H1 (cell line): ENCODE data around the gene ITIH6. TPM values are rescaled to one million over a fixed set of nuclear protein-coding genes. Genes with fewer than 3 reads are reported as not detected.

Experiments
- CTCF ChIA-PET: fragments of 300-600 bp; sonication (Branson Sonifier 250); formaldehyde crosslinking; loops from one replicate; lab custom pipeline; 2021; ENCODE audit not compliant: partially characterized antibody; lab: Charles Lee
- POLR2A ChIA-PET: fragments of 300-600 bp; sonication (Branson Sonifier 250); formaldehyde crosslinking; loops from one replicate; lab custom pipeline; 2021; ENCODE audit warnings: inconsistent platforms; ENCODE audit not compliant: partially characterized antibody; lab: Charles Lee
- DNase-seq, 2 experiments: peaks; one replicate each; pipeline versions ENCODE4 v3.0.0 to v3.0.0-alpha.2; 2010 to 2022; ENCODE audit warnings: low spot score in 2 of 2, low read depth in 1 of 2, mixed read lengths in 1 of 2
- FAIRE-seq: peaks from 2 replicates; lab custom pipeline; 2011; peaks lifted over from hg19 to GRCh38; lab: Jason Lieb, UNC
- H2AFZ ChIP-seq: 2 replicates; pipeline ENCODE4 v1.8.1; 2012; ENCODE audit warnings: low read length, inconsistent platforms
- H2AK5ac ChIP-seq: 2 replicates; pipeline ENCODE4 v1.6.1; 2013; ENCODE audit warnings: low read depth, low read length
- H2BK120ac ChIP-seq: replicated peaks from 2 replicates; pipeline ENCODE3; 2013; ENCODE audit warnings: low read depth, low read length, inconsistent platforms
- H2BK12ac ChIP-seq: 2 replicates; pipeline ENCODE4 v1.6.1; 2013; ENCODE audit warnings: low read depth, low read length
- H2BK15ac ChIP-seq: 2 replicates; pipeline ENCODE4 v1.6.1; 2013; ENCODE audit warnings: low read length
- H2BK20ac ChIP-seq: 2 replicates; pipeline ENCODE4 v1.6.1; 2013; ENCODE audit warnings: low read length
- H2BK5ac ChIP-seq: 2 replicates; pipeline ENCODE4 v1.6.1; 2013; ENCODE audit warnings: low read depth, low read length
- H3K14ac ChIP-seq: 2 replicates; pipeline ENCODE4 v1.6.1; 2013; ENCODE audit warnings: inconsistent platforms; ENCODE audit not compliant: insufficient read length
- H3K18ac ChIP-seq: 2 replicates; pipeline ENCODE4 v1.6.1; 2013; ENCODE audit warnings: low read length; ENCODE audit errors: extremely low read depth
- H3K23ac ChIP-seq: 2 replicates; pipeline ENCODE4 v1.6.1; 2013; ENCODE audit warnings: inconsistent platforms; ENCODE audit not compliant: insufficient read length
- H3K23me2 ChIP-seq: 2 replicates; pipeline ENCODE4 v1.6.1; 2013; ENCODE audit warnings: low read depth, low read length
- H3K27ac ChIP-seq: 2 replicates; pipeline ENCODE4 v1.6.1; 2011; ENCODE audit warnings: low read depth, low read length, inconsistent platforms
- H3K27me3 ChIP-seq, 4 experiments: replicated peaks in 1 of 4; 1 replicate in 1 of 4; 2 replicates in 3 of 4; pipeline versions ENCODE4 v1.6.1 to v1.8.1; 2011 to 2013; ENCODE audit warnings: low read length in 3 of 4, mild to moderate bottlenecking in 3 of 4, inconsistent platforms in 2 of 4, mixed read lengths in 2 of 4, moderate library complexity in 1 of 4; ENCODE audit not compliant: control insufficient read depth in 3 of 4, insufficient read depth in 3 of 4; ENCODE audit errors: extremely low read depth in 1 of 4
- H3K36me3 ChIP-seq, 4 experiments: 2 replicates each; pipeline versions ENCODE4 v1.6.1 to v1.8.1; 2011 to 2013; ENCODE audit warnings: mild to moderate bottlenecking in 4 of 4, low read length in 3 of 4, moderate library complexity in 2 of 4, control low read depth in 1 of 4, inconsistent platforms in 1 of 4; ENCODE audit not compliant: insufficient read depth in 4 of 4, control insufficient read depth in 2 of 4
- H3K4ac ChIP-seq: replicated peaks from 2 replicates; pipeline ENCODE3; 2013; ENCODE audit warnings: low read length, low read depth, mixed read lengths, inconsistent platforms; ENCODE audit not compliant: insufficient read length
- H3K4me1 ChIP-seq, 4 experiments: replicated peaks in 1 of 4; 1 replicate in 1 of 4; 2 replicates in 3 of 4; pipeline versions ENCODE4 v1.6.1 to v1.8.1; 2011 to 2013; ENCODE audit warnings: low read length in 3 of 4, inconsistent platforms in 2 of 4, mixed read lengths in 1 of 4; ENCODE audit not compliant: insufficient read depth in 4 of 4, control insufficient read depth in 3 of 4
- H3K4me2 ChIP-seq, 2 experiments: 2 replicates each; pipeline versions ENCODE4 v1.6.1 to v1.8.1; 2011 to 2013; ENCODE audit warnings: low read depth in 2 of 2, low read length in 2 of 2, control low read depth in 1 of 2, inconsistent platforms in 1 of 2, mild to moderate bottlenecking in 1 of 2; ENCODE audit not compliant: insufficient read depth in 1 of 2
- H3K4me3 ChIP-seq, 4 experiments: fragments of 200-600, 300-600 bp in 1 of 4; sonication (generic), shearing (Covaris generic), sonication (Bioruptor Twin) in 1 of 4; 2 replicates each; pipeline versions ENCODE4 v1.5.1 to v1.8.1; 2011 to 2016; ENCODE audit warnings: low read length in 4 of 4, low read depth in 3 of 4, control low read depth in 2 of 4, inconsistent platforms in 2 of 4, mild to moderate bottlenecking in 2 of 4, mixed read lengths in 1 of 4, moderate library complexity in 1 of 4; ENCODE audit not compliant: insufficient read depth in 2 of 4; ENCODE audit errors: extremely low read depth in 1 of 4
- H3K56ac ChIP-seq: replicated peaks from 2 replicates; pipeline ENCODE3; 2013; ENCODE audit warnings: low read depth, mild to moderate bottlenecking, mixed read lengths, low read length, inconsistent platforms; ENCODE audit not compliant: insufficient read length
- H3K79me1 ChIP-seq: 2 replicates; pipeline ENCODE4 v1.6.1; 2013; ENCODE audit warnings: low read depth, low read length, control low read depth
- H3K79me2 ChIP-seq, 2 experiments: 2 replicates each; pipeline versions ENCODE4 v1.6.1 to v1.8.1; 2012 to 2013; ENCODE audit warnings: low read length in 2 of 2, mild to moderate bottlenecking in 2 of 2, inconsistent platforms in 1 of 2; ENCODE audit not compliant: insufficient read depth in 2 of 2, control insufficient read depth in 1 of 2
- H3K9ac ChIP-seq, 4 experiments: replicated peaks in 1 of 4; 1 replicate in 1 of 4; 2 replicates in 3 of 4; pipeline versions ENCODE4 v1.6.1 to v1.8.1; 2011 to 2013; ENCODE audit warnings: low read depth in 3 of 4, low read length in 3 of 4, control low read depth in 2 of 4, mild to moderate bottlenecking in 2 of 4, moderate library complexity in 2 of 4, inconsistent platforms in 1 of 4; ENCODE audit errors: extremely low read depth in 1 of 4
- H3K9me3 ChIP-seq, 2 experiments: 2 replicates each; pipeline versions ENCODE4 v1.6.1 to v1.8.1; 2012 to 2013; ENCODE audit warnings: mild to moderate bottlenecking in 2 of 2, moderate library complexity in 2 of 2, control low read depth in 1 of 2, inconsistent platforms in 1 of 2, low read depth in 1 of 2, low read length in 1 of 2, mixed read lengths in 1 of 2; ENCODE audit not compliant: insufficient read depth in 2 of 2
- H4K20me1 ChIP-seq, 2 experiments: replicated peaks in 1 of 2; 2 replicates each; pipeline versions ENCODE3 to v1.8.1; 2011 to 2013; ENCODE audit warnings: inconsistent platforms in 2 of 2, low read length in 2 of 2, mild to moderate bottlenecking in 1 of 2; ENCODE audit not compliant: insufficient read depth in 2 of 2, control insufficient read depth in 1 of 2
- H4K5ac ChIP-seq: 2 replicates; pipeline ENCODE4 v1.6.1; 2013; ENCODE audit warnings: low read length, low read depth, mixed read lengths, inconsistent platforms; ENCODE audit not compliant: insufficient read length
- H4K8ac ChIP-seq: 2 replicates; pipeline ENCODE4 v1.8.0; 2013; ENCODE audit warnings: mild to moderate bottlenecking, moderate library complexity, low read length, inconsistent platforms; ENCODE audit not compliant: insufficient read depth; ENCODE audit errors: extremely low read depth
- H4K91ac ChIP-seq: replicated peaks from 2 replicates; pipeline ENCODE3; 2013; ENCODE audit warnings: low read length, mixed read lengths, inconsistent platforms; ENCODE audit not compliant: insufficient read length
- CHD2 ChIP-seq: IDR thresholded peaks from 2 replicates; pipeline ENCODE4 v1.6.1; 2012; ENCODE audit warnings: low read length, improper control_type of control experiment
- CREB1 ChIP-seq: IDR thresholded peaks from 2 replicates; pipeline ENCODE4 v1.6.1; 2012; ENCODE audit warnings: inconsistent platforms
- CTBP2 ChIP-seq: IDR thresholded peaks from 2 replicates; pipeline ENCODE4 v1.7.0; 2011; ENCODE audit warnings: borderline replicate concordance, mild to moderate bottlenecking, moderate library complexity, mixed read lengths, low read length; ENCODE audit not compliant: insufficient read depth, insufficient read length
- GTF2F1 ChIP-seq: IDR thresholded peaks from 2 replicates; pipeline ENCODE4 v1.6.1; 2012; ENCODE audit warnings: low read depth, low read length, improper control_type of control experiment, borderline replicate concordance
- MAFK ChIP-seq: IDR thresholded peaks from 2 replicates; pipeline ENCODE4 v1.6.1; 2012; ENCODE audit warnings: low read depth, mild to moderate bottlenecking, improper control_type of control experiment, low read length
- RFX5 ChIP-seq: IDR thresholded peaks from 2 replicates; pipeline ENCODE4 v1.6.1; 2011; ENCODE audit warnings: low read depth, low read length, improper control_type of control experiment, borderline replicate concordance
- SIRT6 ChIP-seq: IDR thresholded peaks from one replicate; pipeline ENCODE4 v1.7.1; 2012; ENCODE audit warnings: low read length, inconsistent platforms
- SP1 ChIP-seq: IDR thresholded peaks from 2 replicates; pipeline ENCODE4 v1.6.1; 2011; ENCODE audit warnings: low read depth, low read length
- SUZ12 ChIP-seq: fragments of 200-600 bp; sonication (generic); IDR thresholded peaks from 2 replicates; pipeline ENCODE4 v1.6.1; 2012; ENCODE audit warnings: mild to moderate bottlenecking, inconsistent platforms, low read length, moderate library complexity, mixed read lengths
- TAF1 ChIP-seq: IDR thresholded peaks from 2 replicates; pipeline ENCODE4 v1.6.1; 2011; ENCODE audit warnings: mild to moderate bottlenecking, low read depth, low read length
- WGBS, 2 experiments: shearing (Covaris generic) in 1 of 2; methylation state at CpG; one replicate each; pipeline versions ENCODE4 v1.1.6 to v1.1.7; 2013 to 2015; ENCODE audit warnings: low lambda C conversion rate in 2 of 2, mixed read lengths in 2 of 2, inconsistent platforms in 1 of 2, low coverage in 1 of 2, missing lambda C conversion rate in 1 of 2; ENCODE audit not compliant: insufficient replicate concordance in 2 of 2, insufficient coverage in 1 of 2, insufficient read length in 1 of 2; ENCODE audit errors: extremely low coverage in 1 of 2, missing lambda C conversion rate in 1 of 2; 5-methylcytosine and 5-hydroxymethylcytosine counted together
- polyA plus RNA-seq, 7 experiments: library from polyadenylated mRNA; depleted of rRNA in 3 of 7; stranded (reverse) in 5 of 7; unstranded in 2 of 7; fragments of >200 nt in 5 of 7; fragments of 200-250 nt in 2 of 7; gene quantifications; 1 replicate in 5 of 7; 2 replicates in 1 of 7; 4 replicates in 1 of 7; pipeline versions ENCODE4 v1.2.1 to v1.2.3, GENCODE V29; 2011 to 2013; ENCODE audit warnings: missing spikeins in 2 of 7, mixed read lengths in 2 of 7
- total RNA-seq: library from RNA; stranded (reverse); fragmentation: NEBNext Ultra II Directional; extraction: Animal tissue kit (Norgen Biotek cat#: 25700); gene quantifications from 2 replicates; pipeline ENCODE4 v1.2.1, GENCODE V29; 2021
- TF ChIP-seq, protein P1 (sequence below): IDR thresholded peaks from 2 replicates; pipeline ENCODE4 v1.6.1; 2012; ENCODE audit warnings: low read length, inconsistent platforms

The ITIH6 gene
- total and polyA plus RNA-seq, 2 of the 8 experiments (the other 6 are each of a cell fraction or from before 2014, with no cell fraction given) = 0.02 TPM; not detected in 1

- Histone ChIP-seq H2BK5ac (no peak overlapping the region), H3K4me1 (peaks cover 0 to 11% (median 4%) of the 10 kb centered on the region in 4 experiments; a peak in 4 of 7 replicates), H3K14ac (no peak overlapping the region), H3K27me3 (no peaks in the 10 kb centered on the region), H3K4me3 (no peak overlapping the region), H3K56ac (no peak overlapping the region), H3K9me3 (no peaks in the 10 kb centered on the region), H3K4me2 (no peak overlapping the region), H4K8ac (no peak overlapping the region), H2AK5ac (no peak overlapping the region), H3K79me1 (no peaks in the 10 kb centered on the region), H3K36me3 (no peaks in the 10 kb centered on the region), H2AFZ (no peak overlapping the region), H3K9ac (no peak overlapping the region), H3K18ac (no peak overlapping the region), H2BK15ac (no peak overlapping the region), H3K23ac (no peak overlapping the region), H3K79me2 (no peaks in the 10 kb centered on the region), H2BK120ac (no peak overlapping the region), H3K23me2 (no peaks in the 10 kb centered on the region), H2BK12ac (no peak overlapping the region), H4K5ac (no peak overlapping the region), H2BK20ac (no peak overlapping the region), H4K91ac (no peak overlapping the region), H3K4ac (no peak overlapping the region), H4K20me1 (no peaks in the 10 kb centered on the region), H3K27ac (no peak overlapping the region)
- ChIA-PET CTCF (interaction anchor here (0.6 to 1.5 kb wide), 2 partner anchors 13 to 54 kb away, joined by 3 to 4 read pairs; no protein-coding TSS in a partner anchor), POLR2A (no interaction called here)
- TF ChIP-seq TAF1 (no peak), GTF2F1 (no peak), SIRT6 (no peak), MAFK (no peak), RFX5 (no peak), SUZ12 (no peak), SP1 (no peak), CTBP2 (no peak), CHD2 (no peak), CREB1 (no peak)
- TF ChIP-seq, protein P1, sequence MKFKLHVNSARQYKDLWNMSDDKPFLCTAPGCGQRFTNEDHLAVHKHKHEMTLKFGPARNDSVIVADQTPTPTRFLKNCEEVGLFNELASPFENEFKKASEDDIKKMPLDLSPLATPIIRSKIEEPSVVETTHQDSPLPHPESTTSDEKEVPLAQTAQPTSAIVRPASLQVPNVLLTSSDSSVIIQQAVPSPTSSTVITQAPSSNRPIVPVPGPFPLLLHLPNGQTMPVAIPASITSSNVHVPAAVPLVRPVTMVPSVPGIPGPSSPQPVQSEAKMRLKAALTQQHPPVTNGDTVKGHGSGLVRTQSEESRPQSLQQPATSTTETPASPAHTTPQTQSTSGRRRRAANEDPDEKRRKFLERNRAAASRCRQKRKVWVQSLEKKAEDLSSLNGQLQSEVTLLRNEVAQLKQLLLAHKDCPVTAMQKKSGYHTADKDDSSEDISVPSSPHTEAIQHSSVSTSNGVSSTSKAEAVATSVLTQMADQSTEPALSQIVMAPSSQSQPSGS = no peak
- no peak for DNase-seq
- FAIRE-seq = no peak
- WGBS, 2 experiments = 86% methylated on average over 4 of the region's 6 CpGs; no CpG with 5 or more reads in 1 of the 2 experiments
Measured at GRCh38 chrX:54776061-54776460, 22.0 kb downstream of the ITIH6 start.
